Mesodermal cell (in vitro differentiated cells): ENCODE data around the gene COX4I2.

Experiments used
- H3K27ac ChIP-seq: 2 replicates; pipeline ENCODE4 v1.7.0; 2013; ENCODE audit warnings: mild to moderate bottlenecking, low read depth, low read length, moderate library complexity; ENCODE audit not compliant: severe bottlenecking
- H3K36me3 ChIP-seq: 2 replicates; pipeline ENCODE4 v1.7.1; 2013; ENCODE audit warnings: mild to moderate bottlenecking, low read length, moderate library complexity; ENCODE audit not compliant: control insufficient read depth, insufficient read depth
- H3K4me1 ChIP-seq: one replicate; pipeline ENCODE4 v1.7.1; 2013; ENCODE audit warnings: mild to moderate bottlenecking, low read length; ENCODE audit not compliant: insufficient read depth, control insufficient read depth, poor library complexity, severe bottlenecking
- H3K4me3 ChIP-seq: 2 replicates; pipeline ENCODE4 v1.7.0; 2013; ENCODE audit warnings: low read length, control low read depth, mild to moderate bottlenecking; ENCODE audit not compliant: insufficient read depth, poor library complexity, severe bottlenecking; ENCODE audit errors: extremely low read depth
- H3K9me3 ChIP-seq: 2 replicates; pipeline ENCODE4 v1.7.1; 2013; ENCODE audit warnings: mild to moderate bottlenecking, low read length, moderate library complexity; ENCODE audit not compliant: control insufficient read depth
- WGBS, 2 experiments: methylation state at CpG; one replicate each; pipeline ENCODE4 v1.1.5; 2013; ENCODE audit warnings: missing lambda C conversion rate in 2 of 2; ENCODE audit not compliant: insufficient coverage in 2 of 2; 5-methylcytosine and 5-hydroxymethylcytosine counted together

Gene COX4I2

GRCh38 chr20:31669876-31670275, 32.2 kb downstream of the COX4I2 start:
- 82 to 86% methylated on average over 1 to 2 of the region's 3 CpGs for WGBS, 2 experiments
- Histone ChIP-seq H3K27ac (peak overlapping the region; percentile 52), H3K4me3 (no peak overlapping the region), H3K36me3 (peaks cover 41% of the 10 kb centered on the region), H3K9me3 (no peaks in the 10 kb centered on the region), H3K4me1 (peaks cover 41% of the 10 kb centered on the region)

DNA sequence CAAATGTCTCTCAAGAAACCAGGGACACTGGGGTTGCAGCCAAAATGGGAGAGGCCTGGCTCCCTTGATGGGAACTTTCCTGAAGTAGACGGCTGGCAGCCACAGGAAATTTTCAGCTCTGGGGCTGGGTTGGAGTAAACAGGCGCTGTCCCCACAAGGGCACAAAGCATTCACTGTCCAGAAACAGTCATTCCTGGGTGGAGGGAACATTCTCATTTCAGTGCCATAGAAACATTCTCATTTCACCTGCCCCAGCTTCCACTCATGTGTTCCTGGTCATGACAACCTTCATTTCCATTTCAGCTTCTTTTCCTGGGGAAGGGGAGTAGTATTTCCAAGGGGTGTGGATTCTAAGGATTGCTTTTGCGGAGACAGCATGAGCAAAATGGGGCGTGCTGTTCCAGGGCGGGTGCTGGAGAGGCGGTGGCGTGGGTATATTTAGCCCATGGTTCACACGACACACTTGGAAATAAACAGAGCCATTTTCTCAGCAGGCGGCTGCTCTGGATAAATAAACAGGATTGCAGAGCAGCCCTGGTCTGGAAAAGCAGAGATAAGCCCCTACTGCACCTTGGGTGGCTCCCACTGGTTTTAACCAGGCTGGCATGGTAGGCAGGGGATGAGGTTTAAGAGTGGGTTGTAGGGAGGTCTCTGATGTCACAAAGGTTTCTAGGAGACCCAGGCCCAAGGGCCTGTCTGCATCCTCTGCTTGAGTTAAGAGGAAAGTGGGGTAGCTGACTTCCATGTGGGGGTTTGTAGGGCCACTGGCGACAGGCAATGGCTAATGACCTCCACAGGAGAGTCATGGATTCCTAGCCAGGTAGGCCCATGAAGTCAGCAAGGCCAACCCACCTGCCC, 32.9 kb downstream of the COX4I2 start:
- Histone ChIP-seq H3K27ac (peak overlapping the region; percentile 52), H3K9me3 (no peaks in the 10 kb centered on the region), H3K36me3 (peaks cover 33% of the 10 kb centered on the region), H3K4me3 (no peak overlapping the region), H3K4me1 (peaks cover 42% of the 10 kb centered on the region)
- WGBS, 2 experiments = 93 to 96% methylated on average over 9 to 10 of the region's 10 CpGs

DNA sequence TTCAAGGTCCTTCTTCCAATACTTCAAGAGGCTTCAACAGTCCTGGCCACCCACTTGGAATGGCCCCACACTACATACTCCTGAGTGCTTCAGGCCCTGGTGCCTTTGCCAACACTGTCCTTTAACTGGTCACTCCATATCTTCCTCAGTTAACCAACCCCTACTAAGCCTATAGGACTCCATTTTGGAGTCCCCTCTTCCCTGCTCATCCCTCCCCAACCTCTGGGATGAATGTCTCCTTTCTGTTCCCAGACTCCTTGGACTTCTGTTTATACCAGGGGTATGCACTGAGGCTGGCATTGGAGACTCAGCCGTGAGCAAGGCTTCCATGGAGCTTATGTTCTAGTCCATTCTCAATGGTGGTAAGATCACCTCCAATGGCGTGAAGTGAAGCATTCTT, 33.6 kb downstream of the COX4I2 start:
- H3K4me3 ChIP-seq = no peak overlapping the region

GRCh38 chr20:31673435-31673834, 35.7 kb downstream of the COX4I2 start:
- Histone ChIP-seq H3K4me3 (no peak overlapping the region), H3K9me3 (no peaks in the 10 kb centered on the region), H3K4me1 (peaks cover 65% of the 10 kb centered on the region), H3K27ac (no peak overlapping the region), H3K36me3 (peaks cover 37% of the 10 kb centered on the region)

More for the DNA sequence above, 33.6 kb downstream of the COX4I2 start:
- Histone ChIP-seq H3K36me3 (peaks cover 29% of the 10 kb centered on the region), H3K27ac (no peak overlapping the region), H3K9me3 (no peaks in the 10 kb centered on the region), H3K4me1 (peaks cover 48% of the 10 kb centered on the region)
- WGBS, 2 experiments = 90 to 100% methylated on average over 1 of the region's 2 CpGs

- peaks cover 71% of the 10 kb centered on the region for H3K4me1 ChIP-seq
- WGBS, 2 experiments = 90 to 100% methylated on average over 1 of the region's 2 CpGs
Measured at GRCh38 chr20:31673943-31674463, 36.3 kb downstream of the COX4I2 start.

GRCh38 chr20:31674895-31675827, 37.4 kb downstream of the COX4I2 start:
- H3K4me3 ChIP-seq = no peak overlapping the region
- WGBS, 2 experiments = 70 to 77% methylated on average over 6 to 8 of the region's 10 CpGs
- H3K4me1 ChIP-seq = peaks cover 72% of the 10 kb centered on the region

More at GRCh38 chr20:31673943-31674463, 36.3 kb downstream of the COX4I2 start:
- no peaks in the 10 kb centered on the region for H3K9me3 ChIP-seq
- no peak overlapping the region for H3K4me3 ChIP-seq
- H3K36me3 ChIP-seq = peaks cover 35% of the 10 kb centered on the region
- no peak overlapping the region for H3K27ac ChIP-seq

DNA sequence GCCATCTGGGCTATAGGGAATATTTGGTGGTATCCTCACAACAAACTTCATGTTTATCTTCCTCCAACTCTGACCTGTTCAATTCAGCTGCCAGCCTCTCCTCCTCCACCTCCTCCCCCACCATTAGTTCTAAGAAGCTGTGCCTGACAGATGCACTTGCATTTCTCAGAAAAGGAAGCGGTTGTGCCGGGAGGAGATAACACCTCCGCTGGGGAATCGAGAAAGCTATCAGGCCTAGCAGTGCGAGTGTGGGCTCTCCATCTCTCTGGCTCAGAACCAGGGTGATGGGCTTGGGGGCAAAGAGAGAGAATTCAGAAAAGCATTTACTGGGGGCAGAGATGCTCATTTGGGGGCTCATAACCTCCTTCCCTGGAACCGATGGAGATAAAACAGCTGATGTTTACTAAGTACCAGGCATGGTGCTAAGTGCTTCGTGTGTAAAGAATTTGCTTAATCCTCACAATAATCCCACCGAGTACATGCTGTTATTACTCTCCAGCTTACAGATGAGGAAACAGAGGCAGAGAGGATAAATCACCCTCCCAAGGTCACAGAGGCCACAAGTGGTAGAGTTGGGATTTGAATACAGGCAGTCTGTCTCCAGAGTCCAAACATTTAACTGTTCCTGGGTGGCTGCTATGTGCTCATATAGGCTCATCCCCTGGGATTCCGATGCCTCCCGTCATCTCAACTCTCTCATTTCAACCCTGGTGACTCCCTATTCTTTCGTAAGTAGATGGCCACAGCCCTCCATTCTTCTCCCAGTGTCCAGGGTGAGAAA, 38.3 kb downstream of the COX4I2 start:
- WGBS, 2 experiments = 74 to 92% methylated on average over 8 of the region's 11 CpGs
- Histone ChIP-seq H3K27ac (peak overlapping the region; percentile 75), H3K9me3 (no peaks in the 10 kb centered on the region), H3K4me1 (peaks cover 70% of the 10 kb centered on the region), H3K4me3 (no peak overlapping the region), H3K36me3 (peaks cover 44% of the 10 kb centered on the region)

More at GRCh38 chr20:31674895-31675827, 37.4 kb downstream of the COX4I2 start:
- no peaks in the 10 kb centered on the region for H3K9me3 ChIP-seq
- H3K36me3 ChIP-seq = peaks cover 36% of the 10 kb centered on the region
- H3K27ac ChIP-seq = peak overlapping the region; percentile 75

DNA sequence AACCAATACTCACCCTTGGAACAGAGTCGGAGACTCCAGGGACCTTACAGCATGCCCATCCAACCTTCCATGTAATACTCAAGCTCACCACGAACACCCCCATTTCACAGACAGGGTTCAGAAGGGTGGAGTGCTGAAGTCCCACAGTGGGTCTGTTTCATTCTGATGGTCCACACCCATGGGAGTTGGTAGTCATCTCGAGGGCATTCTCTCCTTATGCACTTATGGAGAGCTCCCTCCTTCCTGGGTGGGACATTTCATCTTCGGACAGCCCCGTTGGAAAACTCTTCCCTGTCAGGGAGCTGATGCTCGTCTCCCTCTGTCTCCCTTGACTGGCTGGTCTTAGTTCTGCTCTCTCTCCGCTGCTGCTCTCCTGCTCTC, 38.9 kb downstream of the COX4I2 start:
- 89 to 98% methylated on average over 4 to 6 of the region's 7 CpGs for WGBS, 2 experiments

GRCh38 chr20:31677553-31678260, 40.0 kb downstream of the COX4I2 start:
- 89 to 100% methylated on average over 1 of the region's 2 CpGs for WGBS, 2 experiments
- Histone ChIP-seq H3K9me3 (no peaks in the 10 kb centered on the region), H3K4me1 (peaks cover 76% of the 10 kb centered on the region), H3K27ac (peak overlapping the region; percentile 85), H3K36me3 (peaks cover 43% of the 10 kb centered on the region), H3K4me3 (no peak overlapping the region)

More for the DNA sequence above, 38.9 kb downstream of the COX4I2 start:
- Histone ChIP-seq H3K27ac (peak overlapping the region; percentile 5), H3K36me3 (peaks cover 48% of the 10 kb centered on the region), H3K4me1 (peaks cover 74% of the 10 kb centered on the region), H3K4me3 (no peak overlapping the region), H3K9me3 (no peaks in the 10 kb centered on the region)
